H9 (cell line): ENCODE measurements around the gene ANKRD44. TPM values are rescaled to one million over a fixed set of nuclear protein-coding genes. Genes with fewer than 3 reads are reported as not detected.

Experiments used
- DNase-seq: peaks from one replicate; pipeline ENCODE4 v3.0.0-alpha.2; 2017
- H2AFZ ChIP-seq: one replicate; pipeline ENCODE4 v1.6.1; 2013; ENCODE audit warnings: mild to moderate bottlenecking, low read length, control low read depth, moderate library complexity
- H2AK5ac ChIP-seq: 2 replicates; pipeline ENCODE4 v1.6.1; 2013; ENCODE audit warnings: low read length, control low read depth, mixed read lengths; ENCODE audit not compliant: insufficient read length
- H2BK120ac ChIP-seq: one replicate; pipeline ENCODE4 v1.6.1; 2013; ENCODE audit warnings: low read depth, mild to moderate bottlenecking, low read length, control low read depth, inconsistent platforms; ENCODE audit not compliant: poor library complexity, severe bottlenecking
- H2BK12ac ChIP-seq: 2 replicates; pipeline ENCODE4 v1.6.1; 2013; ENCODE audit warnings: low read length, control low read depth, mixed read lengths, low read depth; ENCODE audit not compliant: insufficient read length
- H2BK15ac ChIP-seq: 2 replicates; pipeline ENCODE4 v1.6.1; 2013; ENCODE audit warnings: low read depth, low read length, control low read depth
- H2BK20ac ChIP-seq: one replicate; pipeline ENCODE4 v1.6.1; 2013; ENCODE audit warnings: low read depth, mild to moderate bottlenecking, low read length, control low read depth, inconsistent platforms; ENCODE audit not compliant: poor library complexity, severe bottlenecking
- H2BK5ac ChIP-seq: 2 replicates; pipeline ENCODE4 v1.6.1; 2013; ENCODE audit warnings: low read length, control low read depth, mixed read lengths; ENCODE audit not compliant: insufficient read length
- H3K14ac ChIP-seq: 2 replicates; pipeline ENCODE4 v1.6.1; 2013; ENCODE audit warnings: low read length, control low read depth; ENCODE audit not compliant: insufficient read depth
- H3K18ac ChIP-seq: 2 replicates; pipeline ENCODE4 v1.6.1; 2013; ENCODE audit warnings: low read depth, mild to moderate bottlenecking, mixed read lengths, low read length, control low read depth; ENCODE audit not compliant: insufficient read length
- H3K23ac ChIP-seq: 2 replicates; pipeline ENCODE4 v1.6.1; 2013; ENCODE audit warnings: low read length, control low read depth, mixed read lengths, low read depth; ENCODE audit not compliant: insufficient read length
- H3K23me2 ChIP-seq: 2 replicates; pipeline ENCODE4 v1.6.1; 2013; ENCODE audit warnings: low read depth, mild to moderate bottlenecking, mixed read lengths, low read length, control low read depth; ENCODE audit not compliant: insufficient read length, poor library complexity, severe bottlenecking
- H3K27ac ChIP-seq: 2 replicates; pipeline ENCODE4 v1.5.1; 2013; ENCODE audit warnings: low read length, control low read depth, mixed read lengths, low read depth; ENCODE audit not compliant: insufficient read length
- H3K27me3 ChIP-seq: 2 replicates; pipeline ENCODE4 v1.6.1; 2013; ENCODE audit warnings: low read length, control low read depth, inconsistent platforms; ENCODE audit not compliant: insufficient read depth
- H3K4ac ChIP-seq: 2 replicates; pipeline ENCODE4 v1.6.1; 2013; ENCODE audit warnings: low read depth, mild to moderate bottlenecking, control low read depth, inconsistent platforms, low read length, moderate library complexity
- H3K4me1 ChIP-seq: 2 replicates; pipeline ENCODE4 v1.6.1; 2013; ENCODE audit warnings: low read length, control low read depth, inconsistent platforms; ENCODE audit not compliant: insufficient read depth
- H3K4me2 ChIP-seq: 2 replicates; pipeline ENCODE4 v1.6.1; 2013; ENCODE audit warnings: low read length, control low read depth, mixed read lengths; ENCODE audit not compliant: insufficient read length, insufficient read depth
- H3K56ac ChIP-seq: 2 replicates; pipeline ENCODE4 v1.6.1; 2013; ENCODE audit warnings: low read depth, mild to moderate bottlenecking, mixed read lengths, low read length, control low read depth; ENCODE audit not compliant: insufficient read length
- H3K79me1 ChIP-seq: 2 replicates; pipeline ENCODE4 v1.6.1; 2013; ENCODE audit warnings: low read depth, mild to moderate bottlenecking, moderate library complexity, low read length, control low read depth, inconsistent platforms; ENCODE audit not compliant: insufficient read depth, poor library complexity, severe bottlenecking
- H3K79me2 ChIP-seq: 2 replicates; pipeline ENCODE4 v1.6.1; 2013; ENCODE audit warnings: low read length, control low read depth, inconsistent platforms; ENCODE audit not compliant: insufficient read depth
- H3K9ac ChIP-seq: 2 replicates; pipeline ENCODE4 v1.6.1; 2013; ENCODE audit warnings: low read length, control low read depth, mixed read lengths; ENCODE audit not compliant: insufficient read length; ENCODE audit errors: extremely low read depth
- H3K9me3 ChIP-seq: one replicate; pipeline ENCODE4 v1.6.1; 2013; ENCODE audit warnings: low read depth, low read length, inconsistent platforms; ENCODE audit not compliant: control insufficient read depth
- H3T11ph ChIP-seq: one replicate; pipeline ENCODE4 v1.6.1; 2013; ENCODE audit warnings: mild to moderate bottlenecking, low read length, control low read depth, inconsistent platforms
- H4K20me1 ChIP-seq: one replicate; pipeline ENCODE4 v1.6.1; 2013; ENCODE audit not compliant: control insufficient read depth, insufficient read length, insufficient read depth
- H4K5ac ChIP-seq: 2 replicates; pipeline ENCODE4 v1.6.1; 2013; ENCODE audit warnings: low read depth, mild to moderate bottlenecking, mixed read lengths, low read length, control low read depth; ENCODE audit not compliant: insufficient read length
- H4K8ac ChIP-seq: replicated peaks from 2 replicates; pipeline ENCODE4 v1.6.1; 2013; ENCODE audit warnings: low read length, control low read depth, mixed read lengths, low read depth; ENCODE audit not compliant: insufficient read length
- H4K91ac ChIP-seq: 2 replicates; pipeline ENCODE4 v1.6.1; 2013; ENCODE audit warnings: low read depth, mild to moderate bottlenecking, moderate library complexity, mixed read lengths, low read length, control low read depth; ENCODE audit not compliant: insufficient read length
- H3K27ac Mint-ChIP-seq, 3 experiments: 2 replicates in 2 of 3; 3 replicates in 1 of 3; pipeline ENCODE4 v1.8.0; 2020 to 2021; ENCODE audit warnings: mixed read lengths in 3 of 3, mild to moderate bottlenecking in 1 of 3, moderate library complexity in 1 of 3
- H3K27me3 Mint-ChIP-seq: 2 replicates; pipeline ENCODE4 v1.8.0; 2021; ENCODE audit warnings: low read depth, mild to moderate bottlenecking, moderate library complexity, mixed read lengths
- H3K36me3 Mint-ChIP-seq, 3 experiments: 2 replicates in 2 of 3; 3 replicates in 1 of 3; pipeline ENCODE4 v1.8.0; 2020 to 2021; ENCODE audit warnings: low read depth in 3 of 3, mixed read lengths in 3 of 3; ENCODE audit not compliant: insufficient read depth in 1 of 3
- H3K4me1 Mint-ChIP-seq, 2 experiments: 2 replicates each; pipeline ENCODE4 v1.8.0; 2020; ENCODE audit warnings: mixed read lengths in 2 of 2
- H3K4me3 Mint-ChIP-seq, 2 experiments: 2 replicates in 1 of 2; 3 replicates in 1 of 2; pipeline ENCODE4 v1.8.0; 2020 to 2021; ENCODE audit warnings: mild to moderate bottlenecking in 2 of 2, mixed read lengths in 2 of 2, moderate library complexity in 1 of 2
- H3K9me3 Mint-ChIP-seq, 2 experiments: 2 replicates in 1 of 2; 3 replicates in 1 of 2; pipeline ENCODE4 v1.8.0; 2020; ENCODE audit warnings: mild to moderate bottlenecking in 2 of 2, mixed read lengths in 2 of 2, moderate library complexity in 1 of 2
- WGBS: extraction: QIAGEN DNeasy Blood & Tissue Kit; methylation state at CpG from one replicate; pipeline ENCODE4 v1.1.7; 2013; ENCODE audit warnings: missing lambda C conversion rate, low lambda C conversion rate, mixed read lengths; ENCODE audit not compliant: insufficient read length; ENCODE audit errors: extremely low coverage; 5-methylcytosine and 5-hydroxymethylcytosine counted together
- total RNA-seq: library from RNA; stranded (reverse); gene quantifications from 2 replicates; pipeline ENCODE4 v1.2.1, GENCODE V29; 2021
- TF ChIP-seq, protein P1 (sequence below): fragments of 200-600 bp; sonication (generic); conservative IDR thresholded peaks from 3 replicates; pipeline ENCODE4 v1.8.0; 2021; ENCODE audit warnings: antibody characterized with exemption, mild to moderate bottlenecking

Gene ANKRD44
- total RNA-seq, 1 experiment from 2014 or later = 1.9 TPM

- Histone ChIP-seq H4K91ac (no peak overlapping the region), H2BK15ac (no peak overlapping the region), H3K23me2 (no peaks in the 10 kb centered on the region), H3K14ac (no peak overlapping the region), H2AK5ac (no peak overlapping the region), H3K9ac (no peak overlapping the region), H4K5ac (no peak overlapping the region), H2AFZ (no peak overlapping the region), H3K27ac (no peak overlapping the region), H3T11ph (no peak overlapping the region), H4K8ac (no peak overlapping the region), H3K79me2 (no peaks in the 10 kb centered on the region), H2BK12ac (no peak overlapping the region), H3K9me3 (no peaks in the 10 kb centered on the region), H4K20me1 (no peaks in the 10 kb centered on the region), H3K4me1 (no peaks in the 10 kb centered on the region), H3K23ac (no peak overlapping the region), H2BK120ac (no peak overlapping the region), H2BK20ac (no peak overlapping the region), H3K27me3 (no peaks in the 10 kb centered on the region), H3K4ac (no peak overlapping the region), H3K4me2 (no peak overlapping the region), H3K56ac (no peak overlapping the region), H3K79me1 (no peaks in the 10 kb centered on the region), H3K18ac (no peak overlapping the region), H2BK5ac (no peak overlapping the region)
- Mint-ChIP-seq H3K4me3 (no peak overlapping the region), H3K27me3 (no peaks in the 10 kb centered on the region), H3K9me3 (no peaks in the 10 kb centered on the region), H3K27ac (no peak overlapping the region; a peak in 1 of 7 replicates), H3K36me3 (no peaks in the 10 kb centered on the region), H3K4me1 (no peaks in the 10 kb centered on the region)
- no CpG with 5 or more reads among the region's 2 CpGs for WGBS
- DNase-seq = no peak
- TF ChIP-seq, protein P1, sequence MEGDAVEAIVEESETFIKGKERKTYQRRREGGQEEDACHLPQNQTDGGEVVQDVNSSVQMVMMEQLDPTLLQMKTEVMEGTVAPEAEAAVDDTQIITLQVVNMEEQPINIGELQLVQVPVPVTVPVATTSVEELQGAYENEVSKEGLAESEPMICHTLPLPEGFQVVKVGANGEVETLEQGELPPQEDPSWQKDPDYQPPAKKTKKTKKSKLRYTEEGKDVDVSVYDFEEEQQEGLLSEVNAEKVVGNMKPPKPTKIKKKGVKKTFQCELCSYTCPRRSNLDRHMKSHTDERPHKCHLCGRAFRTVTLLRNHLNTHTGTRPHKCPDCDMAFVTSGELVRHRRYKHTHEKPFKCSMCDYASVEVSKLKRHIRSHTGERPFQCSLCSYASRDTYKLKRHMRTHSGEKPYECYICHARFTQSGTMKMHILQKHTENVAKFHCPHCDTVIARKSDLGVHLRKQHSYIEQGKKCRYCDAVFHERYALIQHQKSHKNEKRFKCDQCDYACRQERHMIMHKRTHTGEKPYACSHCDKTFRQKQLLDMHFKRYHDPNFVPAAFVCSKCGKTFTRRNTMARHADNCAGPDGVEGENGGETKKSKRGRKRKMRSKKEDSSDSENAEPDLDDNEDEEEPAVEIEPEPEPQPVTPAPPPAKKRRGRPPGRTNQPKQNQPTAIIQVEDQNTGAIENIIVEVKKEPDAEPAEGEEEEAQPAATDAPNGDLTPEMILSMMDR = no peak
Observed at GRCh38 chr2:197349699-197350098, 39.1 kb upstream of the ANKRD44 start.
